Fibroblast of villous mesenchyme (primary cell): Measurements from ENCODE around the gene ANTKMT. TPM values are rescaled to one million over a fixed set of nuclear protein-coding genes. Genes with fewer than 3 reads are reported as not detected.

ENCODE experiments used
- DNase-seq: peaks from one replicate; pipeline ENCODE4 v3.0.0-alpha.2; 2010; ENCODE audit warnings: low read depth
- H3K4me3 ChIP-seq: 2 replicates; pipeline ENCODE4 v1.5.1; 2011; ENCODE audit warnings: low read depth, mild to moderate bottlenecking, low read length
- CTCF ChIP-seq: IDR thresholded peaks from 2 replicates; pipeline ENCODE4 v1.5.1; 2012; ENCODE audit warnings: low read depth, mild to moderate bottlenecking, low read length; ENCODE audit not compliant: insufficient read depth
- total RNA-seq: library from RNA; depleted of rRNA; stranded (reverse); fragments of >200 nt; gene quantifications from 2 replicates; pipeline ENCODE4 v1.2.3, GENCODE V29; 2012

ANTKMT gene
- total RNA-seq, 1 donor, result 19.4 TPM

GRCh38 chr16:704047-704446 is 16.9 kb upstream of the ANTKMT start:
- no peak for DNase-seq
- no peak for TF ChIP-seq CTCF
- no peak overlapping the region for H3K4me3 ChIP-seq

- no peak for DNase-seq
- H3K4me3 ChIP-seq, result no peak overlapping the region
- TF ChIP-seq CTCF, result no peak
Measured at GRCh38 chr16:704552-705380, 16.2 kb upstream of the ANTKMT start.

GRCh38 chr16:705431-706188 is 15.3 kb upstream of the ANTKMT start, which contains the start of gene FBXL16:
FBXL16 (minus strand) TSS chr16:705801; CDS start chr16:697405, 8,396 bp downstream.
- TF ChIP-seq CTCF, result no peak
- DNase-seq, result no peak
- no peak within 1 kb of the TSS for H3K4me3 ChIP-seq

- no peak for DNase-seq
- no peak for TF ChIP-seq CTCF
- no peak overlapping the region for H3K4me3 ChIP-seq
Measured at GRCh38 chr16:706189-707061, 14.5 kb upstream of the ANTKMT start.

- no peak overlapping the region for H3K4me3 ChIP-seq
- no peak for DNase-seq
- TF ChIP-seq CTCF, result no peak
Measured at GRCh38 chr16:707062-707538, 13.8 kb upstream of the ANTKMT start.

- H3K4me3 ChIP-seq, result no peak overlapping the region
- TF ChIP-seq CTCF, result no peak
- DNase-seq, result no peak
Measured at GRCh38 chr16:708019-708418, 12.9 kb upstream of the ANTKMT start.
